Measurements from ENCODE around the gene OTOL1.

DNA sequence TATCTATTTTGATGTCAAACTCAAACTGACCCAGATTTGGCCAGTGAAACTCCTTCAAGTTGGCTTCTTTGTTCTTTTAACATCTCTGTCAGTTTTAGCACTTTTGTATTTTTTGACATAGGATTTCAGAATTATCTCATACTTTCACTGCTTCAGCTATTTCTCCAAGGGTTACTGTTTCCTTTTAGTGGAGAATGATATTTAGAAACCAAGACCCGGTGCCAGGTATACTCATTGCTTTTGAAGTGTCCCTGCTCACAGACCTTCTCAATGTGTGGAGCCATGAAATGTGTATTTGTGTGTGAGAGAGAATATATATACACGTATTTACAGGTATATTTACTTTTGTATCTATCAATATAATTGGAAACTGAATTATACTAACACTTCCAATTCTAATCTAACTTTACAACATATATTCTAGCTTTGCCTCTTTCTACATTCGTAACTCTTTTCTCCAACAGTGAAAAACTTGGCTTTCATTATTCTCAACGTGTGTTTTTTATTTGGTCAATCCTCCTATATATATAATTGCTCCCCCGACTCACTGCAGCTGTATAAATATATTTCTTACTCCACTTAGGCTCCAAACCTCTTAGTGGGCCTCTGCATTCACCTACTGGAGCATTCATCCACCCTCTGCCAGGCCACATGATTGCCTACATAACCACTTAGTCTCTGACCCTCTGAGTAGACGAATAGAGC is 54.0 kb downstream of the OTOL1 start:
- TF ChIP-seq, protein P1, sequence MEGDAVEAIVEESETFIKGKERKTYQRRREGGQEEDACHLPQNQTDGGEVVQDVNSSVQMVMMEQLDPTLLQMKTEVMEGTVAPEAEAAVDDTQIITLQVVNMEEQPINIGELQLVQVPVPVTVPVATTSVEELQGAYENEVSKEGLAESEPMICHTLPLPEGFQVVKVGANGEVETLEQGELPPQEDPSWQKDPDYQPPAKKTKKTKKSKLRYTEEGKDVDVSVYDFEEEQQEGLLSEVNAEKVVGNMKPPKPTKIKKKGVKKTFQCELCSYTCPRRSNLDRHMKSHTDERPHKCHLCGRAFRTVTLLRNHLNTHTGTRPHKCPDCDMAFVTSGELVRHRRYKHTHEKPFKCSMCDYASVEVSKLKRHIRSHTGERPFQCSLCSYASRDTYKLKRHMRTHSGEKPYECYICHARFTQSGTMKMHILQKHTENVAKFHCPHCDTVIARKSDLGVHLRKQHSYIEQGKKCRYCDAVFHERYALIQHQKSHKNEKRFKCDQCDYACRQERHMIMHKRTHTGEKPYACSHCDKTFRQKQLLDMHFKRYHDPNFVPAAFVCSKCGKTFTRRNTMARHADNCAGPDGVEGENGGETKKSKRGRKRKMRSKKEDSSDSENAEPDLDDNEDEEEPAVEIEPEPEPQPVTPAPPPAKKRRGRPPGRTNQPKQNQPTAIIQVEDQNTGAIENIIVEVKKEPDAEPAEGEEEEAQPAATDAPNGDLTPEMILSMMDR (IDR thresholded peaks at IDR 0.05 in 4 of 5, conservative IDR thresholded peaks at IDR 0.05 in 1 of 5) = no peak
- no peak for TF ChIP-seq POLR2A (IDR thresholded peaks at IDR 0.05)

Data from gastrocnemius medialis (tissue), 4 donors.